ENCODE results near the gene RPLP2.

- TF ChIP-seq CTCF (conservative IDR thresholded peaks at IDR 0.05; ENCODE audit: low read depth, low read length) (no peak), EZH2 (IDR thresholded peaks at IDR 0.05; ENCODE audit: borderline replicate concordance, low read depth, low read length, poor library complexity, severe bottlenecking) (no peak)
Observed at GRCh38 chr11:782264-783174, 27.2 kb upstream of the RPLP2 start.
